Measurements from ENCODE around the gene SAMD4A. TPM values are rescaled to one million over a fixed set of nuclear protein-coding genes. Genes with fewer than 3 reads are reported as not detected.

The SAMD4A gene
- polyA plus RNA-seq, 2 of the 4 experiments (the other 2 are of a cell fraction), result 3.9 to 5.4 TPM

DNA sequence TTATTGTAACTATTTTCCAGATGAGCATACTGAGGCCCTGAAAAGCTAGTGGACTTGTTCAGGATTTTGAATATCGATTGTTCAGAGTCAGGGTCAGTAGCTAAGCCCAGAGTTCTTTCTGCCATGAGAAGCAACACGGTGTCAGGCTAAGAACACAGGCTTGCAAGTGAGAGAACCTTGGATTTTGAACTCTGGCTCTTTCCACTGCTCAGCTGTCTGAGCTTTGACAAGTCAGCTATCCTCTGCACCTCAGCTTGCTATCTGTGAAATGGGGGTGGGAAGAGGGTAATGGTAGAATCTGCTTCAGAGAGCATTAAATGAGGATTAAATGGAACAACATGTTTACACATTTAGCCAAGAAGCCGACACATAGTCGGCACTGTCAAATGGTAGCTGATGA, 157.2 kb downstream of the SAMD4A start:
- Histone ChIP-seq H3K4me1 (no peaks in the 10 kb centered on the region), H3K9me3 (no peaks in the 10 kb centered on the region), H3K4me3 (no peak overlapping the region), H3K27ac (no peak overlapping the region), H3K4me2 (no peak overlapping the region)
- ChIA-PET POLR2A (no interaction called here), CTCF (interaction anchor here (1.2 to 10.8 kb wide), 10 partner anchors 13 to 214 kb away, joined by 3 to 75 read pairs (median 6); partner anchors contain the start of genes CGRRF1 and SAMD4A)
- no peak for DNase-seq (ENCODE audit: low read depth in 1 of 2, low spot score in 1 of 2)
- TF ChIP-seq RNF2 (IDR thresholded peaks at IDR 0.05; ENCODE audit: borderline replicate concordance, low read depth) (no peak), TFCP2L1 (CRISPR knock-in tag; IDR thresholded peaks at IDR 0.05) (no peak), HOXB5 (CRISPR knock-in tag; IDR thresholded peaks at IDR 0.05) (no peak), FOSB (CRISPR knock-in tag; IDR thresholded peaks at IDR 0.05) (no peak)
- no peak for FAIRE-seq
- 63% methylated on average over 4 of the region's 4 CpGs for WGBS (ENCODE audit: missing lambda C conversion rate)
- no peak for ATAC-seq

- CTCF ChIA-PET, result interaction anchor here (1.0 to 10.8 kb wide), 9 partner anchors 14 to 161 kb away, joined by 3 to 75 read pairs (median 5); partner anchors contain the start of gene SAMD4A
- POLR2A ChIA-PET, result no interaction called here
These were observed 157.9 kb downstream of the SAMD4A start for GRCh38 chr14:54724676-54725325.

GRCh38 chr14:54725998-54726397, 159.1 kb downstream of the SAMD4A start:
- TF ChIP-seq POLR2A (IDR thresholded peaks at IDR 0.05; ENCODE audit: low read length), result no peak
- TF ChIP-seq RAD21 (conservative IDR thresholded peaks at IDR 0.05 in 1 of 2, IDR thresholded peaks at IDR 0.05 in 1 of 2), result no peak
- TF ChIP-seq HES2 (IDR thresholded peaks at IDR 0.05), result no peak
- TF ChIP-seq RCOR1 (IDR thresholded peaks at IDR 0.05; ENCODE audit: low read depth, low read length), result no peak
- no peak for TF ChIP-seq HOXA7 (CRISPR knock-in tag; IDR thresholded peaks at IDR 0.05)
- no peak for TF ChIP-seq PHF8 (IDR thresholded peaks at IDR 0.05; ENCODE audit: borderline replicate concordance, low read depth)
- no peak for TF ChIP-seq KDM5A (IDR thresholded peaks at IDR 0.05)
- no peak for TF ChIP-seq SREBF2 (IDR thresholded peaks at IDR 0.05)
- no peak for TF ChIP-seq NR3C1 (IDR thresholded peaks at IDR 0.05)
- no peak for TF ChIP-seq HEYL (CRISPR knock-in tag; IDR thresholded peaks at IDR 0.05)
- no peak for TF ChIP-seq BHLHE40 (IDR thresholded peaks at IDR 0.05; ENCODE audit: low read depth, low read length)
- TF ChIP-seq, protein P1, sequence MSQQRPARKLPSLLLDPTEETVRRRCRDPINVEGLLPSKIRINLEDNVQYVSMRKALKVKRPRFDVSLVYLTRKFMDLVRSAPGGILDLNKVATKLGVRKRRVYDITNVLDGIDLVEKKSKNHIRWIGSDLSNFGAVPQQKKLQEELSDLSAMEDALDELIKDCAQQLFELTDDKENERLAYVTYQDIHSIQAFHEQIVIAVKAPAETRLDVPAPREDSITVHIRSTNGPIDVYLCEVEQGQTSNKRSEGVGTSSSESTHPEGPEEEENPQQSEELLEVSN (IDR thresholded peaks at IDR 0.05; ENCODE audit: borderline replicate concordance, low read depth), result no peak
- no peak for TF ChIP-seq MAX (IDR thresholded peaks at IDR 0.05)
- no peak for TF ChIP-seq KDM1A (IDR thresholded peaks at IDR 0.05; ENCODE audit: low read depth)
- TF ChIP-seq EHMT2 (IDR thresholded peaks at IDR 0.05; ENCODE audit: low read depth), result no peak
- TF ChIP-seq TP53 (CRISPR knock-in tag; IDR thresholded peaks at IDR 0.05), result no peak
- TF ChIP-seq ZNF302 (CRISPR knock-in tag; IDR thresholded peaks at IDR 0.05), result no peak
- TF ChIP-seq SMC3 (IDR thresholded peaks at IDR 0.05), result no peak
- H3K4me1 ChIP-seq, result peaks cover 10% of the 10 kb centered on the region; the same call in 2 of the 3 replicates
- DNase-seq (ENCODE audit: low read depth in 1 of 2, low spot score in 1 of 2), result no peak
- ATAC-seq, result no peak
- no peak for FAIRE-seq
- no peaks in the 10 kb centered on the region for H3K9me3 ChIP-seq
- ChIA-PET POLR2A (no interaction called here), CTCF (interaction anchor here (0.6 to 10.8 kb wide), 6 partner anchors 20 to 162 kb away, joined by 3 to 75 read pairs (median 10); partner anchors contain the start of gene SAMD4A)
- no peak overlapping the region for H3K4me2 ChIP-seq
- no peak overlapping the region for H3K27ac ChIP-seq
- H3K4me3 ChIP-seq, result no peak overlapping the region

More at GRCh38 chr14:54724676-54725325, 157.9 kb downstream of the SAMD4A start:
- FAIRE-seq (no peak), ATAC-seq (no peak), DNase-seq (ENCODE audit: low read depth in 1 of 2, low spot score in 1 of 2) (no peak)
- 87% methylated on average over 5 of the region's 5 CpGs for WGBS (ENCODE audit: missing lambda C conversion rate)
- H3K27ac ChIP-seq, result no peak overlapping the region
- no peak overlapping the region for H3K4me2 ChIP-seq
- no peak overlapping the region for H3K4me3 ChIP-seq
- H3K9me3 ChIP-seq, result no peaks in the 10 kb centered on the region
- no peak for TF ChIP-seq HOXB13 (CRISPR knock-in tag; IDR thresholded peaks at IDR 0.05; ENCODE audit: low read depth)
- no peak for TF ChIP-seq NFE2L2 (conservative IDR thresholded peaks at IDR 0.05; ENCODE audit: low read length)
- TF ChIP-seq ZFP36 (IDR thresholded peaks at IDR 0.05; ENCODE audit: borderline replicate concordance, partially characterized antibody), result no peak
- no peak for TF ChIP-seq PHF8 (IDR thresholded peaks at IDR 0.05; ENCODE audit: borderline replicate concordance, low read depth)
- TF ChIP-seq EHMT2 (IDR thresholded peaks at IDR 0.05; ENCODE audit: low read depth), result no peak
- no peak for TF ChIP-seq SREBF2 (IDR thresholded peaks at IDR 0.05)
- no peak for TF ChIP-seq SMC3 (IDR thresholded peaks at IDR 0.05)
- no peak for TF ChIP-seq MAFK (IDR thresholded peaks at IDR 0.05; ENCODE audit: partially characterized antibody)
- no peak for TF ChIP-seq NPAS2 (CRISPR knock-in tag; IDR thresholded peaks at IDR 0.05; ENCODE audit: borderline replicate concordance)
- no peak for TF ChIP-seq TFCP2L1 (CRISPR knock-in tag; IDR thresholded peaks at IDR 0.05)
- no peak for TF ChIP-seq KDM1A (IDR thresholded peaks at IDR 0.05; ENCODE audit: low read depth)
- TF ChIP-seq EP300 (IDR thresholded peaks at IDR 0.05), result no peak
- no peak for TF ChIP-seq ZC3H11A (IDR thresholded peaks at IDR 0.05)
- no peak for TF ChIP-seq EHF (CRISPR knock-in tag; IDR thresholded peaks at IDR 0.05)
- TF ChIP-seq CHD2 (IDR thresholded peaks at IDR 0.05; ENCODE audit: low read length, partially characterized antibody), result no peak
- TF ChIP-seq HEYL (CRISPR knock-in tag; IDR thresholded peaks at IDR 0.05), result no peak
- no peak for TF ChIP-seq MAZ (IDR thresholded peaks at IDR 0.05; ENCODE audit: borderline replicate concordance, low read depth, low read length)
- H3K4me1 ChIP-seq, result peaks cover under 1% of the 10 kb centered on the region; the same call in 2 of the 3 replicates

Data from A549 (cell line).